GM19351 (cell line): ENCODE measurements around the gene BPIFA1.

Experiments
- ATAC-seq: cut with Tn5 transposase; IDR thresholded peaks from one replicate; pipeline ENCODE4 v1.9.1; 2021; ENCODE audit warnings: mild to moderate bottlenecking, moderate library complexity; ENCODE audit not compliant: unreplicated experiment

BPIFA1 gene

GRCh38 chr20:33277471-33278441 lies 42.0 kb downstream of the BPIFA1 start:
- no peak for ATAC-seq

- no peak for ATAC-seq
Observed at GRCh38 chr20:33278700-33279099, 42.9 kb downstream of the BPIFA1 start.

- ATAC-seq = no peak
Observed at GRCh38 chr20:33279261-33279910, 43.6 kb downstream of the BPIFA1 start.

GRCh38 chr20:33280000-33280680 lies 44.3 kb downstream of the BPIFA1 start:
- ATAC-seq = no peak

GRCh38 chr20:33280775-33281174 lies 45.0 kb downstream of the BPIFA1 start:
- ATAC-seq = no peak

GRCh38 chr20:33281550-33282146 lies 45.9 kb downstream of the BPIFA1 start:
- ATAC-seq = no peak

GRCh38 chr20:33282196-33282934 lies 46.6 kb downstream of the BPIFA1 start:
- no peak for ATAC-seq

GRCh38 chr20:33282991-33283555 lies 47.3 kb downstream of the BPIFA1 start, which contains the start of gene BPIFB1:
Gene BPIFB1, plus strand, starts transcription at chr20:33283214. Its CDS starts 2,860 bp downstream, at chr20:33286074.
- no peak for ATAC-seq

- no peak for ATAC-seq
Observed at GRCh38 chr20:33284284-33284683, 48.5 kb downstream of the BPIFA1 start.

GRCh38 chr20:33284937-33285336 lies 49.1 kb downstream of the BPIFA1 start:
- ATAC-seq = no peak

- ATAC-seq = no peak
Observed at GRCh38 chr20:33285861-33286495, 50.2 kb downstream of the BPIFA1 start.

GRCh38 chr20:33287884-33288283 lies 52.1 kb downstream of the BPIFA1 start:
- no peak for ATAC-seq

- no peak for ATAC-seq
Observed at GRCh38 chr20:33290852-33291251, 55.1 kb downstream of the BPIFA1 start.

- no peak for ATAC-seq
Observed at GRCh38 chr20:33291416-33291815, 55.6 kb downstream of the BPIFA1 start.

- ATAC-seq = no peak
Observed at GRCh38 chr20:33291830-33292355, 56.1 kb downstream of the BPIFA1 start.
